ENCODE data around the gene SORD. TPM values are rescaled to one million over a fixed set of nuclear protein-coding genes. Genes with fewer than 3 reads are reported as not detected.

SORD gene
- total and polyA plus RNA-seq, 2 donors (not counting 3 experiments of a cell fraction or from before 2014, with no cell fraction given), result 16.6 to 31.8 TPM

- FAIRE-seq (no peak), DNase-seq (ENCODE audit: low read depth, low spot score) (no peak)
- H3K79me2 ChIP-seq (ENCODE audit: control insufficient read depth, insufficient read depth, low read length), result no peaks in the 10 kb centered on the region
- no peak overlapping the region for H3K4me3 ChIP-seq (replicated peaks in 1 of 3; ENCODE audit: insufficient read depth in 1 of 3, low read depth in 1 of 3, low read length in 3 of 3)
- H3K4me1 ChIP-seq (ENCODE audit: control insufficient read depth, extremely low read depth, insufficient read depth, low read length), result peaks cover 10% of the 10 kb centered on the region
- H3K9ac ChIP-seq (replicated peaks; ENCODE audit: extremely low read depth, insufficient read depth, low read length), result no peak overlapping the region
- POLR2A ChIA-PET, result no interaction called here
- no TSS peak for BruUV-seq (replicated peaks)
- TF ChIP-seq POLR2AphosphoS5 (IDR thresholded peaks at IDR 0.05; ENCODE audit: insufficient read depth, low read depth, low read length) (no peak), FOS (IDR thresholded peaks at IDR 0.05; ENCODE audit: borderline replicate concordance, insufficient read depth, low read length) (no peak), CTCF (IDR thresholded peaks at IDR 0.05; ENCODE audit: extremely low read depth in 1 of 2, insufficient read depth in 1 of 2, low read depth in 1 of 2, low read length in 2 of 2) (no peak), EZH2 (IDR thresholded peaks at IDR 0.05; ENCODE audit: borderline replicate concordance, low read depth, low read length, severe bottlenecking) (no peak), GATA2 (IDR thresholded peaks at IDR 0.05; ENCODE audit: insufficient read depth, insufficient read length, low read depth, low read length) (no peak), POLR2A (IDR thresholded peaks at IDR 0.05; ENCODE audit: low read depth, low read length) (no peak), MYC (IDR thresholded peaks at IDR 0.05; ENCODE audit: low read depth, low read length) (no peak), MAX (IDR thresholded peaks at IDR 0.05; ENCODE audit: insufficient read depth, insufficient read length) (no peak), JUN (IDR thresholded peaks at IDR 0.05; ENCODE audit: borderline replicate concordance, insufficient read depth, insufficient read length, low read depth) (no peak)
- no peak overlapping the region for H3K27ac ChIP-seq (ENCODE audit: insufficient read depth, low read depth, low read length)
- no peaks in the 10 kb centered on the region for H3K9me1 ChIP-seq (replicated peaks; ENCODE audit: control insufficient read depth, extremely low read depth, insufficient read depth, low read length)
- dilution Hi-C loops (cut with MboI; ENCODE audit: extremely low pct_ligation_motif_present, low sequenced_read_pairs) (no loop called here), intact Hi-C loops (cut with micrococcal nuclease) (no loop called here)
- no peak overlapping the region for H2AFZ ChIP-seq (ENCODE audit: low read depth, low read length)
- H3K27me3 ChIP-seq (ENCODE audit: control insufficient read depth in 2 of 2, insufficient read depth in 2 of 2, low read length in 2 of 2), result peaks cover 31 to 44% of the 10 kb centered on the region in 2 experiments
- CTCF ChIA-PET, result interaction anchor here (1.1 to 2.0 kb wide), 2 partner anchors 12 to 42 kb away, joined by 3 to 8 read pairs; no protein-coding TSS in a partner anchor
- H3K9me3 ChIP-seq (replicated peaks; ENCODE audit: control insufficient read depth, insufficient read depth, low read length), result no peaks in the 10 kb centered on the region
- H3K36me3 ChIP-seq (ENCODE audit: control insufficient read depth in 2 of 2, extremely low read depth in 1 of 2, insufficient read depth in 2 of 2, low read length in 2 of 2), result no peaks in the 10 kb centered on the region
- no peak overlapping the region for H3K4me2 ChIP-seq (ENCODE audit: insufficient read depth, low read length)
- H4K20me1 ChIP-seq (replicated peaks; ENCODE audit: control insufficient read depth, extremely low read depth, insufficient read depth, low read length), result no peaks in the 10 kb centered on the region
Observed at GRCh38 chr15:45121020-45121419, 98.0 kb downstream of the SORD start.

All from endothelial cell of umbilical vein (primary cell).